SU-DHL-6 (cell line): Measurements from ENCODE around the gene TOP2A.
"Not testable (repeated sequence)": the region's sequence is repeated elsewhere in the genome, so short reads cannot be mapped to it uniquely, and the experiment has no call there.

Experiments used
- H2AFZ ChIP-seq: fragments of 200-600 bp; sonication (generic); 2 replicates; pipeline ENCODE4 v1.6.1; 2014; ENCODE audit warnings: low read depth, mild to moderate bottlenecking, moderate library complexity, mixed read lengths, antibody characterized with exemption, low read length; ENCODE audit not compliant: severe bottlenecking
- H3F3A ChIP-seq: fragments of 200-600 bp; shearing (Covaris generic); 2 replicates; pipeline ENCODE4 v1.6.0; 2016; ENCODE audit warnings: antibody characterized with exemption, mild to moderate bottlenecking; ENCODE audit not compliant: insufficient read depth
- H3K27ac ChIP-seq: fragments of 200-600 bp; sonication (generic); 2 replicates; pipeline ENCODE4 v1.5.1; 2016; ENCODE audit warnings: low read depth, mild to moderate bottlenecking, low read length, moderate library complexity, mixed read lengths
- H3K27me3 ChIP-seq: fragments of 200-600 bp; sonication (generic), shearing (Covaris generic); 2 replicates; pipeline ENCODE4 v1.6.0; 2014; ENCODE audit warnings: mild to moderate bottlenecking, low read length
- H3K36me3 ChIP-seq: fragments of 200-600 bp; sonication (generic); 2 replicates; pipeline ENCODE4 v1.6.1; 2014; ENCODE audit warnings: mild to moderate bottlenecking, low read length, mixed read lengths
- H3K4me2 ChIP-seq: fragments of 300-600, 200-600 bp; shearing (Covaris generic), sonication (generic); 2 replicates; pipeline ENCODE4 v1.6.0; 2014; ENCODE audit warnings: low read length, low read depth, mild to moderate bottlenecking; ENCODE audit not compliant: poor library complexity, severe bottlenecking
- H3K4me3 ChIP-seq: fragments of 200-600 bp; sonication (generic); 2 replicates; pipeline ENCODE4 v1.5.1; 2014; ENCODE audit warnings: antibody characterized with exemption, low read length, mild to moderate bottlenecking, mixed read lengths; ENCODE audit not compliant: insufficient read depth, poor library complexity, severe bottlenecking
- H3K79me2 ChIP-seq: fragments of 200-600 bp; sonication (generic); 2 replicates; pipeline ENCODE4 v1.6.1; 2014; ENCODE audit warnings: mild to moderate bottlenecking, low read length, moderate library complexity; ENCODE audit not compliant: insufficient read depth
- H3K9ac ChIP-seq: fragments of 200-600 bp; sonication (generic); 2 replicates; pipeline ENCODE4 v1.7.0; 2014; ENCODE audit warnings: mild to moderate bottlenecking, low read length
- H3K9me2 ChIP-seq: fragments of 200-600 bp; sonication (generic); replicated peaks from 2 replicates; pipeline ENCODE4 v1.6.1; 2014; ENCODE audit warnings: low read length; ENCODE audit not compliant: insufficient read depth
- H3K9me3 ChIP-seq: fragments of 200-600 bp; sonication (generic); 2 replicates; pipeline ENCODE4 v1.6.1; 2014; ENCODE audit warnings: low read length, mixed read lengths; ENCODE audit not compliant: insufficient read depth
- H4K20me1 ChIP-seq: fragments of 200-600 bp; sonication (generic); 2 replicates; pipeline ENCODE4 v1.6.1; 2014; ENCODE audit warnings: low read depth, mild to moderate bottlenecking, antibody characterized with exemption, low read length, moderate library complexity, mixed read lengths
- CTCF ChIP-seq: fragments of 200-600 bp; sonication (generic); IDR thresholded peaks from one replicate; pipeline ENCODE4 v1.5.1; 2017; ENCODE audit warnings: antibody characterized with exemption, mild to moderate bottlenecking, low read length, moderate library complexity; ENCODE audit not compliant: insufficient read depth, poor library complexity, severe bottlenecking
- EZH2phosphoT487 ChIP-seq: fragments of 200-600 bp; sonication (generic), shearing (Covaris generic); conservative IDR thresholded peaks from 2 replicates; pipeline ENCODE4 v1.6.1; 2018; ENCODE audit warnings: mild to moderate bottlenecking, antibody characterized with exemption, low read length, moderate library complexity, mixed read lengths

Gene TOP2A

GRCh38 chr17:40415390-40415789 is 2.3 kb downstream of the TOP2A start:
- peak overlapping the region; percentile 95; the same call in 1 of the 2 replicates for H3K9ac ChIP-seq
- TF ChIP-seq EZH2phosphoT487: no peak
- TF ChIP-seq CTCF: peak; percentile 36
- H3K27ac ChIP-seq: 0 out of 2 replicates have a peak overlapping the region, but pooled peaks have one; percentile 78
- peak overlapping the region; percentile 83 for H3K4me3 ChIP-seq
- H4K20me1 ChIP-seq: 0 out of 2 replicates have a peak, but pooled peaks cover 14% of the 10 kb centered on the region
- peak overlapping the region; percentile 96 for H3K4me2 ChIP-seq
- peaks cover 48% of the 10 kb centered on the region for H3K79me2 ChIP-seq
- no peak overlapping the region for H2AFZ ChIP-seq
- peaks cover 28% of the 10 kb centered on the region for H3F3A ChIP-seq
- H3K36me3 ChIP-seq: peaks cover 53% of the 10 kb centered on the region
- H3K9me3 ChIP-seq: no peaks in the 10 kb centered on the region
- no peaks in the 10 kb centered on the region for H3K9me2 ChIP-seq
- no peaks in the 10 kb centered on the region for H3K27me3 ChIP-seq

DNA sequence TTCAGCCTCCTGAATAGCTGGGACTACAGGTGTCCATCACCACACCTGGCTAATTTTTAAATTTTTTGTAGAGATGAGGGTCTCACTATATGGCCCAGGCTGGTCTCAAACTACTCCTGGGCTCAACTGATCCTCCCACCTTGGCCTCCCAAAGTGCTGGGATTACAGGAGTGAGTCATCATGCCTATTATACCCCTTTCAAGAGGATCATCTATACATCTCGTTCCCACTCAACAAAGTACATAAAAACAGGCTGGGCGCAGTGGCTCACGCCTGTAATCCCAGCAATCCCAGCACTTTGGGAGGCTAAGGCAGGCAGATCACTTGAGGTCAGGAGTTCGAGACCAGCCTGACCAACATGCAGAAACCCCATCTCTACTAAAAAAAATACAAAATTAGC is 3.4 kb downstream of the TOP2A start:
- H3K9ac ChIP-seq, H3K4me3 ChIP-seq, H2AFZ ChIP-seq, H3K9me3 ChIP-seq, H3K27ac ChIP-seq, H3K4me2 ChIP-seq, H3K9me2 ChIP-seq, H3K27me3 ChIP-seq: not testable (repeated sequence)
- Histone ChIP-seq H3F3A (peaks cover 26% of the 10 kb centered on the region), H3K79me2 (peaks cover 52% of the 10 kb centered on the region), H4K20me1 (0 out of 2 replicates have a peak, but pooled peaks cover 14% of the 10 kb centered on the region), H3K36me3 (peaks cover 60% of the 10 kb centered on the region)

DNA sequence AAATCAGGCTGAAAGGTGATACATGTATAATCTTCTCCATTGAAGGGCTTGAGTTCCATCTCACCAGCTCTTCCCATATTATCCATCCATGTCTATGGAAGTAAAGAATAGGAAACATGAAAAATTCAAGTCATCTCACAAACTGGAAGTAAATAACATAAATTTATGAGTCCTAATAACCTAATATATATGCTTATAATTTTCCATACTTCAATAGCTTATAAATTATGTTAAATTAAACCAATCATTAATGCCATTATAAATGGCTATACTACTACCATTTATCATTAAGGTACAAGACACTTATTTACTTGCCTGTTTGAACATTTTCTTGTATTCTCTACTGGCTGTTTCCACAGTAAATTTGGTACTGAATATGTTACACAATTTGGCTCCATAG is 4.8 kb downstream of the TOP2A start:
- Histone ChIP-seq H3K9me3 (no peaks in the 10 kb centered on the region), H3K4me2 (no peak overlapping the region), H3K27ac (no peak overlapping the region), H3K4me3 (no peak overlapping the region), H2AFZ (no peak overlapping the region), H3K9ac (no peak overlapping the region), H3K79me2 (peaks cover 57% of the 10 kb centered on the region), H4K20me1 (0 out of 2 replicates have a peak, but pooled peaks cover 17% of the 10 kb centered on the region), H3F3A (peaks cover 32% of the 10 kb centered on the region), H3K36me3 (peaks cover 69% of the 10 kb centered on the region), H3K9me2 (no peaks in the 10 kb centered on the region), H3K27me3 (no peaks in the 10 kb centered on the region)
- no peak for TF ChIP-seq EZH2phosphoT487
- TF ChIP-seq CTCF: no peak

GRCh38 chr17:40411821-40412220 is 5.9 kb downstream of the TOP2A start:
- 0 out of 2 replicates have a peak, but pooled peaks cover 18% of the 10 kb centered on the region for H4K20me1 ChIP-seq
- H3K36me3 ChIP-seq: peaks cover 77% of the 10 kb centered on the region
- H3K4me3 ChIP-seq: no peak overlapping the region
- H3K4me2 ChIP-seq: no peak overlapping the region
- H3K27me3 ChIP-seq: no peaks in the 10 kb centered on the region
- H2AFZ ChIP-seq: no peak overlapping the region
- peaks cover 49% of the 10 kb centered on the region for H3K79me2 ChIP-seq
- no peak for TF ChIP-seq EZH2phosphoT487
- H3K27ac ChIP-seq: no peak overlapping the region
- H3K9ac ChIP-seq: no peak overlapping the region
- peaks cover 38% of the 10 kb centered on the region for H3F3A ChIP-seq
- no peaks in the 10 kb centered on the region for H3K9me3 ChIP-seq
- H3K9me2 ChIP-seq: no peaks in the 10 kb centered on the region
